HEK293T (cell line): Measurements from ENCODE around the gene BRIP1.

Experiments
- ARNT ChIP-seq: fragments of 450-650 bp; IDR thresholded peaks from 2 replicates; pipeline ENCODE4 v1.6.1; 2017; ENCODE audit warnings: mild to moderate bottlenecking
- BHLHE40 ChIP-seq: fragments of 450-650 bp; IDR thresholded peaks from 2 replicates; pipeline ENCODE4 v1.6.1; 2016; ENCODE audit warnings: mild to moderate bottlenecking, moderate library complexity, borderline replicate concordance
- ELF4 ChIP-seq: fragments of 450-650 bp; IDR thresholded peaks from 2 replicates; pipeline ENCODE4 v1.6.1; 2017; ENCODE audit warnings: antibody characterized with exemption
- FOXM1 ChIP-seq: fragments of 450-650 bp; IDR thresholded peaks from 2 replicates; pipeline ENCODE4 v1.6.1; 2017; ENCODE audit warnings: mild to moderate bottlenecking, borderline replicate concordance
- L3MBTL2 ChIP-seq: fragments of 450-650 bp; conservative IDR thresholded peaks from 2 replicates; pipeline ENCODE4 v1.6.1; 2016; ENCODE audit warnings: mild to moderate bottlenecking
- LEF1 ChIP-seq: fragments of 450-650 bp; IDR thresholded peaks from 2 replicates; pipeline ENCODE4 v1.6.1; 2017; ENCODE audit warnings: mild to moderate bottlenecking, borderline replicate concordance
- NFRKB ChIP-seq: fragments of 450-650 bp; IDR thresholded peaks from 2 replicates; pipeline ENCODE4 v1.6.1; 2016; ENCODE audit warnings: mild to moderate bottlenecking, moderate library complexity
- SP1 ChIP-seq: fragments of 450-650 bp; IDR thresholded peaks from 2 replicates; pipeline ENCODE4 v1.6.1; 2017
- TARDBP ChIP-seq: fragments of 450-650 bp; IDR thresholded peaks from 2 replicates; pipeline ENCODE4 v1.6.1; 2016
- TF ChIP-seq, protein P1 (sequence below): fragments of 450-650 bp; IDR thresholded peaks from 2 replicates; pipeline ENCODE4 v1.6.1; 2016

GRCh38 chr17:61726977-61727376 lies 136.4 kb downstream of the BRIP1 start:
- TF ChIP-seq SP1 = no peak
- no peak for TF ChIP-seq L3MBTL2
- no peak for TF ChIP-seq NFRKB
- no peak for TF ChIP-seq BHLHE40
- TF ChIP-seq, protein P1, sequence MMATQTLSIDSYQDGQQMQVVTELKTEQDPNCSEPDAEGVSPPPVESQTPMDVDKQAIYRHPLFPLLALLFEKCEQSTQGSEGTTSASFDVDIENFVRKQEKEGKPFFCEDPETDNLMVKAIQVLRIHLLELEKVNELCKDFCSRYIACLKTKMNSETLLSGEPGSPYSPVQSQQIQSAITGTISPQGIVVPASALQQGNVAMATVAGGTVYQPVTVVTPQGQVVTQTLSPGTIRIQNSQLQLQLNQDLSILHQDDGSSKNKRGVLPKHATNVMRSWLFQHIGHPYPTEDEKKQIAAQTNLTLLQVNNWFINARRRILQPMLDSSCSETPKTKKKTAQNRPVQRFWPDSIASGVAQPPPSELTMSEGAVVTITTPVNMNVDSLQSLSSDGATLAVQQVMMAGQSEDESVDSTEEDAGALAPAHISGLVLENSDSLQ = no peak
- TF ChIP-seq LEF1 = no peak
- no peak for TF ChIP-seq FOXM1
- no peak for TF ChIP-seq ARNT
- TF ChIP-seq TARDBP = no peak
- no peak for TF ChIP-seq ELF4
